Activated T-cell treated with anti-CD3 and anti-CD28 coated beads, Interleukin-2, amount 50 U/mL, for 4 hours (primary cell): Measurements from ENCODE around the gene MKLN1. TPM values are rescaled to one million over a fixed set of nuclear protein-coding genes. Genes with fewer than 3 reads are reported as not detected.

Experiments used
- ATAC-seq, 2 donors: fragments of 200-7000 bp; cut with Tn5 transposase; one replicate each; pipeline ENCODE4 v1.10.0; 2021
- DNase-seq: peaks from one replicate; pipeline ENCODE4 v3.0.0-alpha.2; 2020
- H3K27me3 Mint-ChIP-seq: one replicate; pipeline ENCODE4 v1.8.0; 2021; ENCODE audit warnings: low read depth, mixed read lengths
- H3K36me3 Mint-ChIP-seq: one replicate; pipeline ENCODE4 v1.8.0; 2022; ENCODE audit warnings: mixed read lengths; ENCODE audit not compliant: insufficient read depth
- H3K4me1 Mint-ChIP-seq: one replicate; pipeline ENCODE4 v1.8.0; 2021; ENCODE audit warnings: low read depth, mixed read lengths
- H3K4me3 Mint-ChIP-seq: one replicate; pipeline ENCODE4 v1.8.0; 2021; ENCODE audit warnings: mild to moderate bottlenecking, moderate library complexity, mixed read lengths
- H3K9me3 Mint-ChIP-seq: one replicate; pipeline ENCODE4 v1.8.0; 2021; ENCODE audit warnings: mixed read lengths
- total RNA-seq, 3 donors: library from RNA; stranded (reverse); gene quantifications; one replicate each; pipeline ENCODE4 v1.2.1, GENCODE V29; 2021

Gene MKLN1
- 10 to 100 TPM; 26.7 to 29.6 (median 28.8) TPM for total RNA-seq

- peak; percentile 96 for ATAC-seq
- peak; percentile 87 for DNase-seq
- Mint-ChIP-seq H3K4me3 (peak within 1 kb of the TSS; percentile 98), H3K27me3 (no peaks in the 10 kb centered on the region), H3K9me3 (no peaks in the 10 kb centered on the region), H3K4me1 (peaks cover 63% of the 10 kb centered on the region), H3K36me3 (no peaks in the 10 kb centered on the region)
Observed at GRCh38 chr7:131327626-131328376, at the start of gene MKLN1. Gene MKLN1, plus strand, starts transcription at chr7:131327876. Its CDS starts 24 bp downstream, at chr7:131327900.

- DNase-seq (no peak), ATAC-seq (no peak)
- Mint-ChIP-seq H3K36me3 (no peaks in the 10 kb centered on the region), H3K9me3 (no peaks in the 10 kb centered on the region), H3K4me1 (no peaks in the 10 kb centered on the region), H3K4me3 (no peak overlapping the region), H3K27me3 (no peaks in the 10 kb centered on the region)
Observed at GRCh38 chr7:131279044-131279443, 48.6 kb upstream of the MKLN1 start.

- no peaks in the 10 kb centered on the region for H3K27me3 Mint-ChIP-seq
- no peak for DNase-seq
- ATAC-seq = no peak
Observed at GRCh38 chr7:131281266-131282048, 46.2 kb upstream of the MKLN1 start.

GRCh38 chr7:131284702-131285419 lies 42.8 kb upstream of the MKLN1 start:
- ATAC-seq = no peak
- Mint-ChIP-seq H3K9me3 (peaks cover 5% of the 10 kb centered on the region), H3K27me3 (no peaks in the 10 kb centered on the region), H3K36me3 (no peaks in the 10 kb centered on the region), H3K4me1 (no peaks in the 10 kb centered on the region), H3K4me3 (no peak overlapping the region)
- DNase-seq = no peak

More at GRCh38 chr7:131281266-131282048, 46.2 kb upstream of the MKLN1 start:
- H3K4me1 Mint-ChIP-seq = no peaks in the 10 kb centered on the region
- H3K36me3 Mint-ChIP-seq = no peaks in the 10 kb centered on the region
- H3K9me3 Mint-ChIP-seq = no peaks in the 10 kb centered on the region
- no peak overlapping the region for H3K4me3 Mint-ChIP-seq

- Mint-ChIP-seq H3K4me3 (no peak overlapping the region), H3K36me3 (no peaks in the 10 kb centered on the region), H3K4me1 (no peaks in the 10 kb centered on the region), H3K27me3 (no peaks in the 10 kb centered on the region), H3K9me3 (peaks cover 5% of the 10 kb centered on the region)
- ATAC-seq = no peak
- no peak for DNase-seq
Observed at GRCh38 chr7:131285556-131285955, 42.1 kb upstream of the MKLN1 start.

GRCh38 chr7:131288450-131288849 lies 39.2 kb upstream of the MKLN1 start:
- ATAC-seq = no peak
- Mint-ChIP-seq H3K27me3 (no peaks in the 10 kb centered on the region), H3K4me1 (no peaks in the 10 kb centered on the region), H3K36me3 (no peaks in the 10 kb centered on the region), H3K9me3 (peaks cover 5% of the 10 kb centered on the region), H3K4me3 (no peak overlapping the region)
- no peak for DNase-seq

- Mint-ChIP-seq H3K36me3 (no peaks in the 10 kb centered on the region), H3K27me3 (no peaks in the 10 kb centered on the region), H3K4me3 (no peak overlapping the region), H3K4me1 (no peaks in the 10 kb centered on the region), H3K9me3 (peaks cover 5% of the 10 kb centered on the region)
- ATAC-seq (no peak), DNase-seq (no peak)
Observed at GRCh38 chr7:131289051-131289450, 38.6 kb upstream of the MKLN1 start.

GRCh38 chr7:131292141-131292905 lies 35.4 kb upstream of the MKLN1 start:
- ATAC-seq = no peak
- H3K36me3 Mint-ChIP-seq = no peaks in the 10 kb centered on the region

GRCh38 chr7:131293018-131293417 lies 34.7 kb upstream of the MKLN1 start:
- H3K36me3 Mint-ChIP-seq = no peaks in the 10 kb centered on the region
- peaks cover 2% of the 10 kb centered on the region for H3K9me3 Mint-ChIP-seq
- no peak for ATAC-seq
- H3K4me3 Mint-ChIP-seq = no peak overlapping the region
- no peaks in the 10 kb centered on the region for H3K27me3 Mint-ChIP-seq
- H3K4me1 Mint-ChIP-seq = no peaks in the 10 kb centered on the region
- DNase-seq = no peak

More at GRCh38 chr7:131292141-131292905, 35.4 kb upstream of the MKLN1 start:
- H3K4me3 Mint-ChIP-seq = no peak overlapping the region
- peaks cover 5% of the 10 kb centered on the region for H3K9me3 Mint-ChIP-seq
- H3K27me3 Mint-ChIP-seq = no peaks in the 10 kb centered on the region
- no peaks in the 10 kb centered on the region for H3K4me1 Mint-ChIP-seq
- DNase-seq = no peak

- no peak for ATAC-seq
- DNase-seq = no peak
- no peaks in the 10 kb centered on the region for H3K4me1 Mint-ChIP-seq
- H3K9me3 Mint-ChIP-seq = no peaks in the 10 kb centered on the region
- H3K4me3 Mint-ChIP-seq = no peak overlapping the region
- no peaks in the 10 kb centered on the region for H3K27me3 Mint-ChIP-seq
- H3K36me3 Mint-ChIP-seq = no peaks in the 10 kb centered on the region
Observed at GRCh38 chr7:131294553-131294952, 33.1 kb upstream of the MKLN1 start.

- Mint-ChIP-seq H3K27me3 (no peaks in the 10 kb centered on the region), H3K4me1 (no peaks in the 10 kb centered on the region), H3K9me3 (no peaks in the 10 kb centered on the region), H3K36me3 (no peaks in the 10 kb centered on the region), H3K4me3 (no peak overlapping the region)
- no peak for ATAC-seq
- DNase-seq = no peak
Observed at GRCh38 chr7:131298608-131298992, 29.1 kb upstream of the MKLN1 start.

GRCh38 chr7:131299074-131299473 lies 28.6 kb upstream of the MKLN1 start:
- no peaks in the 10 kb centered on the region for H3K27me3 Mint-ChIP-seq
- H3K36me3 Mint-ChIP-seq = no peaks in the 10 kb centered on the region
- no peaks in the 10 kb centered on the region for H3K4me1 Mint-ChIP-seq
- no peaks in the 10 kb centered on the region for H3K9me3 Mint-ChIP-seq
- no peak for DNase-seq
- H3K4me3 Mint-ChIP-seq = no peak overlapping the region
- no peak for ATAC-seq

GRCh38 chr7:131300078-131300477 lies 27.6 kb upstream of the MKLN1 start:
- H3K9me3 Mint-ChIP-seq = no peaks in the 10 kb centered on the region
- no peak for DNase-seq
- no peak overlapping the region for H3K4me3 Mint-ChIP-seq
- no peak for ATAC-seq
- no peaks in the 10 kb centered on the region for H3K27me3 Mint-ChIP-seq
- H3K36me3 Mint-ChIP-seq = no peaks in the 10 kb centered on the region
- H3K4me1 Mint-ChIP-seq = no peaks in the 10 kb centered on the region
